ENCODE measurements around the gene NFAM1. TPM values are rescaled to one million over a fixed set of nuclear protein-coding genes. Genes with fewer than 3 reads are reported as not detected.

Gene NFAM1
- total RNA-seq, 1 donor from 2014 or later = 0.21 TPM

- Mint-ChIP-seq H3K9me3 (no peaks in the 10 kb centered on the region), H3K4me3 (ENCODE audit: low read depth) (no peak overlapping the region), H3K27me3 (ENCODE audit: low read depth) (peaks cover 56% of the 10 kb centered on the region), H3K4me1 (ENCODE audit: low read depth) (peaks cover 9% of the 10 kb centered on the region), H3K27ac (no peak overlapping the region), H3K36me3 (ENCODE audit: low read depth) (no peaks in the 10 kb centered on the region)
- no peak for DNase-seq (ENCODE audit: low spot score)
- intact Hi-C loops (cut with micrococcal nuclease) = no loop called here
These were observed 66.9 kb downstream of the NFAM1 start for GRCh38 chr22:42365111-42365865.

GRCh38 chr22:42364604-42365110 lies 67.5 kb downstream of the NFAM1 start:
- Mint-ChIP-seq H3K9me3 (no peaks in the 10 kb centered on the region), H3K36me3 (ENCODE audit: low read depth) (no peaks in the 10 kb centered on the region), H3K4me1 (ENCODE audit: low read depth) (peaks cover 7% of the 10 kb centered on the region), H3K27ac (no peak overlapping the region), H3K4me3 (ENCODE audit: low read depth) (no peak overlapping the region), H3K27me3 (ENCODE audit: low read depth) (peaks cover 56% of the 10 kb centered on the region)
- no peak for DNase-seq (ENCODE audit: low spot score)
- intact Hi-C loops (cut with micrococcal nuclease) = no loop called here

- H3K27me3 Mint-ChIP-seq (ENCODE audit: low read depth) = peaks cover 56% of the 10 kb centered on the region
- H3K36me3 Mint-ChIP-seq (ENCODE audit: low read depth) = no peaks in the 10 kb centered on the region
- intact Hi-C loops (cut with micrococcal nuclease) = no loop called here
- H3K4me1 Mint-ChIP-seq (ENCODE audit: low read depth) = peaks cover 4% of the 10 kb centered on the region
- H3K9me3 Mint-ChIP-seq = no peaks in the 10 kb centered on the region
- no peak for DNase-seq (ENCODE audit: low spot score)
- no peak overlapping the region for H3K27ac Mint-ChIP-seq
- no peak overlapping the region for H3K4me3 Mint-ChIP-seq (ENCODE audit: low read depth)
These were observed 68.3 kb downstream of the NFAM1 start for GRCh38 chr22:42363892-42364291.

GRCh38 chr22:42361523-42361922 lies 70.7 kb downstream of the NFAM1 start:
- H3K27ac Mint-ChIP-seq = no peak overlapping the region
- no peak overlapping the region for H3K4me3 Mint-ChIP-seq (ENCODE audit: low read depth)
- peaks cover 35% of the 10 kb centered on the region for H3K27me3 Mint-ChIP-seq (ENCODE audit: low read depth)
- no peaks in the 10 kb centered on the region for H3K36me3 Mint-ChIP-seq (ENCODE audit: low read depth)
- H3K9me3 Mint-ChIP-seq = no peaks in the 10 kb centered on the region
- no peaks in the 10 kb centered on the region for H3K4me1 Mint-ChIP-seq (ENCODE audit: low read depth)
- intact Hi-C loops (cut with micrococcal nuclease) = no loop called here
- no peak for DNase-seq (ENCODE audit: low spot score)

- no peaks in the 10 kb centered on the region for H3K36me3 Mint-ChIP-seq (ENCODE audit: low read depth)
- peaks cover 25% of the 10 kb centered on the region for H3K27me3 Mint-ChIP-seq (ENCODE audit: low read depth)
- no peak overlapping the region for H3K4me3 Mint-ChIP-seq (ENCODE audit: low read depth)
- H3K9me3 Mint-ChIP-seq = no peaks in the 10 kb centered on the region
- no peak for DNase-seq (ENCODE audit: low spot score)
- no peaks in the 10 kb centered on the region for H3K4me1 Mint-ChIP-seq (ENCODE audit: low read depth)
- no peak overlapping the region for H3K27ac Mint-ChIP-seq
- intact Hi-C loops (cut with micrococcal nuclease) = no loop called here
These were observed 71.9 kb downstream of the NFAM1 start for GRCh38 chr22:42360348-42360747.

- Mint-ChIP-seq H3K4me1 (ENCODE audit: low read depth) (no peaks in the 10 kb centered on the region), H3K9me3 (no peaks in the 10 kb centered on the region), H3K36me3 (ENCODE audit: low read depth) (no peaks in the 10 kb centered on the region), H3K27me3 (ENCODE audit: low read depth) (peaks cover 11% of the 10 kb centered on the region), H3K4me3 (ENCODE audit: low read depth) (no peak overlapping the region), H3K27ac (no peak overlapping the region)
- intact Hi-C loops (cut with micrococcal nuclease) = no loop called here
- no peak for DNase-seq (ENCODE audit: low spot score)
These were observed 73.3 kb downstream of the NFAM1 start for GRCh38 chr22:42358643-42359558.

GRCh38 chr22:42357634-42358296 lies 74.4 kb downstream of the NFAM1 start:
- H3K36me3 Mint-ChIP-seq (ENCODE audit: low read depth) = no peaks in the 10 kb centered on the region
- H3K27ac Mint-ChIP-seq = no peak overlapping the region
- no peaks in the 10 kb centered on the region for H3K4me1 Mint-ChIP-seq (ENCODE audit: low read depth)
- peaks cover 11% of the 10 kb centered on the region for H3K27me3 Mint-ChIP-seq (ENCODE audit: low read depth)
- DNase-seq (ENCODE audit: low spot score) = no peak
- H3K9me3 Mint-ChIP-seq = no peaks in the 10 kb centered on the region
- intact Hi-C loops (cut with micrococcal nuclease) = no loop called here
- no peak overlapping the region for H3K4me3 Mint-ChIP-seq (ENCODE audit: low read depth)

- intact Hi-C loops (cut with micrococcal nuclease) = no loop called here
These were observed 75.0 kb downstream of the NFAM1 start for GRCh38 chr22:42357221-42357620.

GRCh38 chr22:42356533-42356932 lies 75.7 kb downstream of the NFAM1 start:
- no peak overlapping the region for H3K27ac Mint-ChIP-seq
- intact Hi-C loops (cut with micrococcal nuclease) = no loop called here
- H3K4me3 Mint-ChIP-seq (ENCODE audit: low read depth) = no peak overlapping the region
- H3K9me3 Mint-ChIP-seq = no peaks in the 10 kb centered on the region
- H3K4me1 Mint-ChIP-seq (ENCODE audit: low read depth) = no peaks in the 10 kb centered on the region
- DNase-seq (ENCODE audit: low spot score) = no peak
- peaks cover 2% of the 10 kb centered on the region for H3K27me3 Mint-ChIP-seq (ENCODE audit: low read depth)
- no peaks in the 10 kb centered on the region for H3K36me3 Mint-ChIP-seq (ENCODE audit: low read depth)

More at GRCh38 chr22:42357221-42357620, 75.0 kb downstream of the NFAM1 start:
- Mint-ChIP-seq H3K4me1 (ENCODE audit: low read depth) (no peaks in the 10 kb centered on the region), H3K9me3 (no peaks in the 10 kb centered on the region), H3K4me3 (ENCODE audit: low read depth) (no peak overlapping the region), H3K36me3 (ENCODE audit: low read depth) (no peaks in the 10 kb centered on the region), H3K27ac (no peak overlapping the region), H3K27me3 (ENCODE audit: low read depth) (peaks cover 7% of the 10 kb centered on the region)
- no peak for DNase-seq (ENCODE audit: low spot score)

GRCh38 chr22:42353883-42354727 lies 78.1 kb downstream of the NFAM1 start:
- no peaks in the 10 kb centered on the region for H3K4me1 Mint-ChIP-seq (ENCODE audit: low read depth)
- H3K9me3 Mint-ChIP-seq = no peaks in the 10 kb centered on the region
- DNase-seq (ENCODE audit: low spot score) = no peak

GRCh38 chr22:42350373-42350772 lies 81.8 kb downstream of the NFAM1 start:
- intact Hi-C loops (cut with micrococcal nuclease) = no loop called here
- Mint-ChIP-seq H3K27me3 (ENCODE audit: low read depth) (no peaks in the 10 kb centered on the region), H3K4me1 (ENCODE audit: low read depth) (no peaks in the 10 kb centered on the region), H3K36me3 (ENCODE audit: low read depth) (no peaks in the 10 kb centered on the region), H3K9me3 (no peaks in the 10 kb centered on the region), H3K4me3 (ENCODE audit: low read depth) (no peak overlapping the region), H3K27ac (no peak overlapping the region)
- DNase-seq (ENCODE audit: low spot score) = no peak

More at GRCh38 chr22:42353883-42354727, 78.1 kb downstream of the NFAM1 start:
- intact Hi-C loops (cut with micrococcal nuclease) = no loop called here
- H3K27me3 Mint-ChIP-seq (ENCODE audit: low read depth) = no peaks in the 10 kb centered on the region
- no peak overlapping the region for H3K4me3 Mint-ChIP-seq (ENCODE audit: low read depth)
- no peaks in the 10 kb centered on the region for H3K36me3 Mint-ChIP-seq (ENCODE audit: low read depth)
- H3K27ac Mint-ChIP-seq = no peak overlapping the region

GRCh38 chr22:42347281-42347824 lies 84.8 kb downstream of the NFAM1 start:
- H3K27ac Mint-ChIP-seq = no peak overlapping the region
- no peak for DNase-seq (ENCODE audit: low spot score)
- no peaks in the 10 kb centered on the region for H3K36me3 Mint-ChIP-seq (ENCODE audit: low read depth)
- no peaks in the 10 kb centered on the region for H3K9me3 Mint-ChIP-seq
- H3K4me3 Mint-ChIP-seq (ENCODE audit: low read depth) = no peak overlapping the region
- intact Hi-C loops (cut with micrococcal nuclease) = no loop called here
- H3K4me1 Mint-ChIP-seq (ENCODE audit: low read depth) = peaks cover 3% of the 10 kb centered on the region
- peaks cover 6% of the 10 kb centered on the region for H3K27me3 Mint-ChIP-seq (ENCODE audit: low read depth)

Measured in activated T-helper 2 cell treated with anti-CD3 and anti-CD28 coated beads, Interferon-gamma antibody, Interleukin-2, Interleukin-4, amounts not matched to agents 10 μg/mL and 5 μg/mL and 100 μg/mL, durations not matched to agents 14 hours and 24 hours and 36 hours (primary cell).